Smooth muscle cell of trachea (primary cell): ENCODE data around the gene DPY19L1. TPM values are rescaled to one million over a fixed set of nuclear protein-coding genes. Genes with fewer than 3 reads are reported as not detected.

Experiments
- total RNA-seq: library from RNA; depleted of rRNA; stranded (reverse); fragments of >200 nt; gene quantifications from 2 replicates; pipeline ENCODE4 v1.2.1, GENCODE V29; 2014

DPY19L1 gene
- total RNA-seq, result 26.6 and 29.4 TPM in 2 replicates

GRCh38 chr7:35037211-35037525 lies at the start of gene DPY19L1:
Gene DPY19L1 (minus strand): TSS chr7:35037485. CDS start chr7:35037394, 91 bp downstream.

Other genes with a start within 250 kb of the DPY19L1 start
- not detected in 2 replicates for gene TBX20, start 216.6 kb upstream of the DPY19L1 start, total RNA-seq